Omental fat pad (tissue), 4 donors: ENCODE data around the gene FGGY. TPM values are rescaled to one million over a fixed set of nuclear protein-coding genes. Genes with fewer than 3 reads are reported as not detected.
"Not testable (repeated sequence)": the region's sequence is repeated elsewhere in the genome, so short reads cannot be mapped to it uniquely, and the experiment has no call there.

ENCODE experiments used
- ATAC-seq: fragments of 150-250 bp; one replicate; pipeline ENCODE4 v1.9.1; 2016; ENCODE audit warnings: mild to moderate bottlenecking, moderate library complexity; ENCODE audit not compliant: low FRiP score
- DNase-seq: peaks from one replicate; pipeline ENCODE4 v3.0.0-alpha.2; 2019; ENCODE audit warnings: low spot score
- total RNA-seq, 4 donors: library from RNA; depleted of rRNA; stranded (reverse); fragments of >200 nt; gene quantifications; one replicate each; pipeline ENCODE4 v1.1.0, GENCODE V29; 2016
- TF ChIP-seq, protein P1 (sequence below), 3 donors: fragments of 450-650 bp; IDR thresholded peaks; one replicate each; pipeline ENCODE4 v1.5.1; 2016 to 2017; ENCODE audit warnings: antibody characterized with exemption in 3 of 3, mild to moderate bottlenecking in 3 of 3, moderate library complexity in 2 of 3

Gene FGGY
- total RNA-seq, 4 donors from 2014 or later, result 4.9 to 20.6 (median 10.7) TPM

DNA sequence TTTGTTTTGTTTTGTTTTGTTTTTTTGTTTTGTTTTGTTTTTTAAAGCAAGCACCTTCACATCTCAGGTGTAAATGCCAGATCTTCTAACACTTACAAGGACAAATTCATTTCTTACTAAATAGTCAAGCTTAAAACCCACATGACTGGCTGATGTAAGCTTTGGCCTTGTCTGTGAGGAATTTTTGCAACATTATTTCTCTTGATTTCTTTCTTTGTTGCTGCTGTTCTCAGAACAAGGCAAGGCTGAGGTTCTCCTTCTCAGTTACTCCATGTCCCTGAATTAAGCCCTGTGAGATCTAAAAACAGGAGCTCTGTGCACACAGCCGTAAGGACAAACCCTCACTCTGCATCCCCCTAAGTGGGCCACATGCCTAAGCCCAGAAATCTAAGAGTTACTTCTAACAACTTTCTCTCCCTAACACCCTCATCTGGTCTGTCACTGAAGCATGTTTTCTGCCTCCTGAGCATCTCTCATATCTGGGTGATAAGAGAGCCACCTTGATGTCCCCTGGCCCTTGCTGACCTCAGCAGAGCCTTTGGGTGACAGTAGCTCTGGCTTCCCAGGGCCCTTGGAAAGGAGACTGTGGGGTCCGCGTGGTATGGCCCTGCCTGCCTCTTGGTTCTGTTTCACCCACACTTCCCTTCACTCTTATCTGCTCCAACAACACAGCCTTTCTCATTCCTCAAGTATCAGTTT lies 436.7 kb downstream of the FGGY start:
- ATAC-seq (no peak), DNase-seq (no peak)
- TF ChIP-seq, protein P1, sequence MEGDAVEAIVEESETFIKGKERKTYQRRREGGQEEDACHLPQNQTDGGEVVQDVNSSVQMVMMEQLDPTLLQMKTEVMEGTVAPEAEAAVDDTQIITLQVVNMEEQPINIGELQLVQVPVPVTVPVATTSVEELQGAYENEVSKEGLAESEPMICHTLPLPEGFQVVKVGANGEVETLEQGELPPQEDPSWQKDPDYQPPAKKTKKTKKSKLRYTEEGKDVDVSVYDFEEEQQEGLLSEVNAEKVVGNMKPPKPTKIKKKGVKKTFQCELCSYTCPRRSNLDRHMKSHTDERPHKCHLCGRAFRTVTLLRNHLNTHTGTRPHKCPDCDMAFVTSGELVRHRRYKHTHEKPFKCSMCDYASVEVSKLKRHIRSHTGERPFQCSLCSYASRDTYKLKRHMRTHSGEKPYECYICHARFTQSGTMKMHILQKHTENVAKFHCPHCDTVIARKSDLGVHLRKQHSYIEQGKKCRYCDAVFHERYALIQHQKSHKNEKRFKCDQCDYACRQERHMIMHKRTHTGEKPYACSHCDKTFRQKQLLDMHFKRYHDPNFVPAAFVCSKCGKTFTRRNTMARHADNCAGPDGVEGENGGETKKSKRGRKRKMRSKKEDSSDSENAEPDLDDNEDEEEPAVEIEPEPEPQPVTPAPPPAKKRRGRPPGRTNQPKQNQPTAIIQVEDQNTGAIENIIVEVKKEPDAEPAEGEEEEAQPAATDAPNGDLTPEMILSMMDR (IDR thresholded peaks at IDR 0.05), result no peak

DNA sequence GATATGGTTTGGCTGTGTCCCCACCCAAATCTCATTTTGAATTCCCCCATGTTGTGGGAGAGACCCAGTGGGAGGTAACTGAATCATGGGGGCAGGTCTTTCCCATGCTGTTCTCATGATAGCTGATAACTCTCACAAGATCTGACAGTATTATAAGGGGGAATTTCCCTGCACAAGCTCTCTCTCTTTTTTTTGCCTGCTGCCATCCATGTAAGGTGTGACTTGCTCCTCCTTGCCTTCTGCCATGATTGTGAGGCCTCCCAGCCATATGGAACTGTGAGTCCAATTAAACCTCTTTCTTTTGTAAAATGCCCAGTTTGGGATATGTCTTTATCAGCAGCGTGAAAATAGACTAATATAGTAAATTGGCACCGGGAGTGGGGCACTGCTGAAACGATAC lies 439.0 kb downstream of the FGGY start:
- DNase-seq, ATAC-seq: not testable (repeated sequence)

DNA sequence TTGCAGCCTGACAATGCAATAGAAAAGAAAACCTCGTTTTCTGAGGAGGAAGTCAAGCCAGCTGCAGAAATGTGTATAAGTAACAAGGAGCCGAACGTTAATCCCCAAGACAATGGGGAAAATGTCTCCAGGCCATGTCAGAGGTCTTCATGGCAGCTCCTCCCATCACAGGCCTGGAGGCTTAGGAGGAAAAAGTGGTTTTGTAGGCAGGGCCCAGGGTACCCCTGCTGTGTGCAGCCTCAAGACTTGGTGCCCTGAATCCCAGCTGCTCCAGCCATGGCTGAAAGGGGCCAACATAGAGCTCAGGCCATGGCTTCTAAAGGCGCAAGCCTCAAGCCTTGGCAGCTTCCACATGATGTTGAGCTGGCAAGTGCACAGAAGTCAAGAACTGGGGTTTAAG lies 439.9 kb downstream of the FGGY start:
- ATAC-seq (no peak), DNase-seq (no peak)
- TF ChIP-seq, protein P1 (IDR thresholded peaks at IDR 0.05), result no peak

DNA sequence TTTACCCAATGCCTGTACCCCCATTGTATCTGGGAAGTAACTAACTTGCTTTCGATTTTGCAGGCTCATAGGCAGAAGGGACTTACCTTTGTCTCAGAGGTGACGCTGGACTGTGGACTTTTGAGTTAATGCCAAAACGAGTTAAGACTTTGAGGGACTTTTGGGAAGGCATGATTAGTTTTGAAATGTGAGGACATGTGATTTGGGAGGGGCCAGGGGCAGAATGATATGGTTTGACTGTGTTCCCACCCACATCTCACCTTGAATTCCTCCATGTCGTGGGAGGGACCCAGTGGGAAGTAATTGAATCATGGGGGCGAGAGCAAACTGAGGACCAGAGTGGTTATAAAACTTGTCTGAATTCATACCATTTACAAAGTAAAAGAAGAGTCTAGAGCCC lies 440.7 kb downstream of the FGGY start:
- DNase-seq, result no peak
- no peak for ATAC-seq
- TF ChIP-seq, protein P1 (IDR thresholded peaks at IDR 0.05), result no peak

GRCh38 chr1:59738152-59738551 lies 441.3 kb downstream of the FGGY start:
- TF ChIP-seq, protein P1 (IDR thresholded peaks at IDR 0.05), result no peak
- no peak for DNase-seq
- ATAC-seq, result no peak

GRCh38 chr1:59738591-59739015 lies 441.7 kb downstream of the FGGY start:
- ATAC-seq (no peak), DNase-seq (no peak)
- TF ChIP-seq, protein P1 (IDR thresholded peaks at IDR 0.05), result no peak

GRCh38 chr1:59739111-59739510 lies 442.2 kb downstream of the FGGY start:
- TF ChIP-seq, protein P1 (IDR thresholded peaks at IDR 0.05), result no peak
- DNase-seq (no peak), ATAC-seq (no peak)
